ENCODE results near the gene CXCR5.

CXCR5 gene

GRCh38 chr11:118885831-118886565 lies 2.3 kb downstream of the CXCR5 start:
- no peak overlapping the region for H3K4me3 ChIP-seq (ENCODE audit: low read depth, low read length)
- no peak for DNase-seq
- no peak for TF ChIP-seq CTCF (IDR thresholded peaks at IDR 0.05; ENCODE audit: low read depth, low read length)
- H3K27ac ChIP-seq = no peak overlapping the region
- no peaks in the 10 kb centered on the region for H3K27me3 ChIP-seq (ENCODE audit: insufficient read depth, low read depth, severe bottlenecking)
- H3K36me3 ChIP-seq = no peaks in the 10 kb centered on the region
- no peaks in the 10 kb centered on the region for H3K9me3 ChIP-seq (ENCODE audit: severe bottlenecking)

- H3K36me3 ChIP-seq = no peaks in the 10 kb centered on the region
- no peaks in the 10 kb centered on the region for H3K9me3 ChIP-seq (ENCODE audit: severe bottlenecking)
- no peak overlapping the region for H3K27ac ChIP-seq
- no peak for DNase-seq
- TF ChIP-seq CTCF (IDR thresholded peaks at IDR 0.05; ENCODE audit: low read depth, low read length) = no peak
- H3K27me3 ChIP-seq (ENCODE audit: insufficient read depth, low read depth, severe bottlenecking) = no peaks in the 10 kb centered on the region
- H3K4me3 ChIP-seq (ENCODE audit: low read depth, low read length) = no peak overlapping the region
These were observed 3.0 kb downstream of the CXCR5 start for GRCh38 chr11:118886681-118887111.

- no peak for DNase-seq
- Histone ChIP-seq H3K36me3 (no peaks in the 10 kb centered on the region), H3K9me3 (ENCODE audit: severe bottlenecking) (no peaks in the 10 kb centered on the region), H3K4me3 (ENCODE audit: low read depth, low read length) (no peak overlapping the region), H3K27ac (no peak overlapping the region), H3K27me3 (ENCODE audit: insufficient read depth, low read depth, severe bottlenecking) (no peaks in the 10 kb centered on the region)
- no peak for TF ChIP-seq CTCF (IDR thresholded peaks at IDR 0.05; ENCODE audit: low read depth, low read length)
These were observed 3.5 kb downstream of the CXCR5 start for GRCh38 chr11:118887206-118887605.

- Histone ChIP-seq H3K4me3 (ENCODE audit: low read depth, low read length) (no peak overlapping the region), H3K36me3 (no peaks in the 10 kb centered on the region), H3K27me3 (ENCODE audit: insufficient read depth, low read depth, severe bottlenecking) (no peaks in the 10 kb centered on the region), H3K27ac (no peak overlapping the region), H3K9me3 (ENCODE audit: severe bottlenecking) (no peaks in the 10 kb centered on the region)
- no peak for TF ChIP-seq CTCF (IDR thresholded peaks at IDR 0.05; ENCODE audit: low read depth, low read length)
- DNase-seq = no peak
These were observed 4.7 kb downstream of the CXCR5 start for GRCh38 chr11:118888398-118888797.

GRCh38 chr11:118889797-118890196 lies 6.1 kb downstream of the CXCR5 start:
- Histone ChIP-seq H3K4me3 (ENCODE audit: low read depth, low read length) (no peak overlapping the region), H3K36me3 (no peaks in the 10 kb centered on the region)
- no peak for TF ChIP-seq CTCF (IDR thresholded peaks at IDR 0.05; ENCODE audit: low read depth, low read length)

GRCh38 chr11:118892514-118892913 lies 8.8 kb downstream of the CXCR5 start:
- Histone ChIP-seq H3K36me3 (no peaks in the 10 kb centered on the region), H3K9me3 (ENCODE audit: severe bottlenecking) (no peaks in the 10 kb centered on the region), H3K27ac (no peak overlapping the region), H3K27me3 (ENCODE audit: insufficient read depth, low read depth, severe bottlenecking) (no peaks in the 10 kb centered on the region), H3K4me3 (ENCODE audit: low read depth, low read length) (no peak overlapping the region)
- no peak for DNase-seq
- TF ChIP-seq CTCF (IDR thresholded peaks at IDR 0.05; ENCODE audit: low read depth, low read length) = no peak

More at GRCh38 chr11:118889797-118890196, 6.1 kb downstream of the CXCR5 start:
- H3K9me3 ChIP-seq (ENCODE audit: severe bottlenecking) = no peaks in the 10 kb centered on the region
- H3K27me3 ChIP-seq (ENCODE audit: insufficient read depth, low read depth, severe bottlenecking) = no peaks in the 10 kb centered on the region
- H3K27ac ChIP-seq = no peak overlapping the region
- DNase-seq = no peak
